CD4-positive, alpha-beta T cell (primary cell): ENCODE results near the gene PCDH17. TPM values are rescaled to one million over a fixed set of nuclear protein-coding genes. Genes with fewer than 3 reads are reported as not detected.

Experiments used
- ATAC-seq: fragments of 200-7000 bp; cut with Tn5 transposase; one replicate; pipeline ENCODE4 v1.10.0; 2022; ENCODE audit warnings: mild to moderate bottlenecking; ENCODE audit not compliant: poor library complexity
- CTCF ChIA-PET: fragments of 350-600 bp; sonication (Branson Sonifier 250); formaldehyde crosslinking; loops from one replicate; lab custom pipeline; 2021; ENCODE audit warnings: antibody characterized with exemption, inconsistent platforms; lab: Charles Lee
- POLR2A ChIA-PET: fragments of 350-600 bp; sonication (Branson Sonifier 250); formaldehyde crosslinking; loops from one replicate; lab custom pipeline; 2021; ENCODE audit warnings: antibody characterized with exemption, inconsistent platforms; lab: Charles Lee
- DNase-seq, 14 experiments: peaks; one replicate each; pipeline ENCODE4 v3.0.0-alpha.2; 2013 to 2020; ENCODE audit warnings: mixed read lengths in 2 of 14
- H3K27ac ChIP-seq, 2 donors: one replicate each; pipeline versions ENCODE4 v1.5.1 to v1.7.0; 2013; ENCODE audit warnings: low read length in 2 of 2, low read depth in 1 of 2, mild to moderate bottlenecking in 1 of 2
- H3K27me3 ChIP-seq, 2 experiments: 1 replicate in 1 of 2; 2 replicates in 1 of 2; pipeline versions ENCODE4 v1.6.1 to v1.7.0; 2013; ENCODE audit warnings: low read length in 2 of 2, control low read depth in 1 of 2, mild to moderate bottlenecking in 1 of 2, moderate library complexity in 1 of 2; ENCODE audit not compliant: insufficient read depth in 2 of 2, control insufficient read depth in 1 of 2
- H3K36me3 ChIP-seq: one replicate; pipeline ENCODE4 v1.6.1; 2013; ENCODE audit warnings: low read length, control low read depth; ENCODE audit not compliant: insufficient read depth
- H3K4me1 ChIP-seq: one replicate; pipeline ENCODE4 v1.6.1; 2013; ENCODE audit warnings: low read length, control low read depth; ENCODE audit not compliant: insufficient read depth
- H3K4me3 ChIP-seq: one replicate; pipeline ENCODE4 v1.5.1; 2013; ENCODE audit warnings: mild to moderate bottlenecking, low read length, moderate library complexity
- H3K9me3 ChIP-seq, 2 experiments: 1 replicate in 1 of 2; 2 replicates in 1 of 2; pipeline versions ENCODE4 v1.6.1 to v1.7.0; 2013; ENCODE audit warnings: low read length in 2 of 2, mild to moderate bottlenecking in 2 of 2, control low read depth in 1 of 2, moderate library complexity in 1 of 2; ENCODE audit not compliant: control insufficient read depth in 1 of 2, insufficient read depth in 1 of 2
- H3K27ac Mint-ChIP-seq: one replicate; pipeline ENCODE4 v1.8.0; 2020; ENCODE audit warnings: mixed read lengths
- H3K27me3 Mint-ChIP-seq: one replicate; pipeline ENCODE4 v1.8.0; 2021; ENCODE audit warnings: mixed read lengths
- H3K36me3 Mint-ChIP-seq: one replicate; pipeline ENCODE4 v1.8.0; 2021; ENCODE audit warnings: low read depth, mixed read lengths
- H3K4me1 Mint-ChIP-seq: one replicate; pipeline ENCODE4 v1.8.0; 2021; ENCODE audit warnings: low read depth, mixed read lengths
- H3K4me3 Mint-ChIP-seq: one replicate; pipeline ENCODE4 v1.8.0; 2020; ENCODE audit warnings: mild to moderate bottlenecking, mixed read lengths
- H3K9me3 Mint-ChIP-seq: one replicate; pipeline ENCODE4 v1.8.0; 2020; ENCODE audit warnings: mixed read lengths
- intact Hi-C, 2 experiments: fragments of 100-400 bp; cut with DNase I in 1 of 2; cut with micrococcal nuclease in 1 of 2; formaldehyde crosslinking; loops; one replicate each; pipeline versions ENCODE4 v1.15.1 to v1.9.0; 2023 to 2025; cut with DNase I, micrococcal nuclease
- total RNA-seq, 174 experiments: library from RNA in 2 of 174; stranded (reverse) in 2 of 174; gene quantifications; one replicate each; pipeline ENCODE4 v1.2.3 and lab custom pipeline; 2021 to 2026
- TF ChIP-seq, protein P1 (sequence below): fragments of 200-600 bp; IDR thresholded peaks from one replicate; pipeline ENCODE4 v1.8.0; 2022; ENCODE audit warnings: antibody characterized with exemption, mild to moderate bottlenecking

The PCDH17 gene
- total RNA-seq, 2 experiments from 2014 or later = 0.05 TPM; not detected in 1

- Histone ChIP-seq H3K4me3 (no peak overlapping the region), H3K4me1 (no peaks in the 10 kb centered on the region), H3K27me3 (no peaks in the 10 kb centered on the region), H3K27ac (no peak overlapping the region), H3K9me3 (no peaks in the 10 kb centered on the region), H3K36me3 (no peaks in the 10 kb centered on the region)
- intact Hi-C loops = no loop called here
- DNase-seq (no peak), ATAC-seq (no peak)
- no peak overlapping the region for H3K27ac Mint-ChIP-seq
- peaks cover 3% of the 10 kb centered on the region for H3K9me3 Mint-ChIP-seq
- H3K4me1 Mint-ChIP-seq = no peaks in the 10 kb centered on the region
- POLR2A ChIA-PET = no interaction called here
- TF ChIP-seq, protein P1, sequence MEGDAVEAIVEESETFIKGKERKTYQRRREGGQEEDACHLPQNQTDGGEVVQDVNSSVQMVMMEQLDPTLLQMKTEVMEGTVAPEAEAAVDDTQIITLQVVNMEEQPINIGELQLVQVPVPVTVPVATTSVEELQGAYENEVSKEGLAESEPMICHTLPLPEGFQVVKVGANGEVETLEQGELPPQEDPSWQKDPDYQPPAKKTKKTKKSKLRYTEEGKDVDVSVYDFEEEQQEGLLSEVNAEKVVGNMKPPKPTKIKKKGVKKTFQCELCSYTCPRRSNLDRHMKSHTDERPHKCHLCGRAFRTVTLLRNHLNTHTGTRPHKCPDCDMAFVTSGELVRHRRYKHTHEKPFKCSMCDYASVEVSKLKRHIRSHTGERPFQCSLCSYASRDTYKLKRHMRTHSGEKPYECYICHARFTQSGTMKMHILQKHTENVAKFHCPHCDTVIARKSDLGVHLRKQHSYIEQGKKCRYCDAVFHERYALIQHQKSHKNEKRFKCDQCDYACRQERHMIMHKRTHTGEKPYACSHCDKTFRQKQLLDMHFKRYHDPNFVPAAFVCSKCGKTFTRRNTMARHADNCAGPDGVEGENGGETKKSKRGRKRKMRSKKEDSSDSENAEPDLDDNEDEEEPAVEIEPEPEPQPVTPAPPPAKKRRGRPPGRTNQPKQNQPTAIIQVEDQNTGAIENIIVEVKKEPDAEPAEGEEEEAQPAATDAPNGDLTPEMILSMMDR = no peak
- CTCF ChIA-PET = no interaction called here
- no peak overlapping the region for H3K4me3 Mint-ChIP-seq
- no peaks in the 10 kb centered on the region for H3K36me3 Mint-ChIP-seq
- H3K27me3 Mint-ChIP-seq = no peaks in the 10 kb centered on the region
These were observed 93.1 kb downstream of the PCDH17 start for GRCh38 chr13:57724486-57725272.

- Histone ChIP-seq H3K36me3 (no peaks in the 10 kb centered on the region), H3K4me1 (no peaks in the 10 kb centered on the region), H3K9me3 (no peaks in the 10 kb centered on the region), H3K27ac (no peak overlapping the region), H3K4me3 (no peak overlapping the region), H3K27me3 (no peaks in the 10 kb centered on the region)
- no peaks in the 10 kb centered on the region for H3K27me3 Mint-ChIP-seq
- DNase-seq (no peak), ATAC-seq (no peak)
- TF ChIP-seq, protein P1 = no peak
- ChIA-PET CTCF (no interaction called here), POLR2A (no interaction called here)
- H3K36me3 Mint-ChIP-seq = no peaks in the 10 kb centered on the region
- no peak overlapping the region for H3K27ac Mint-ChIP-seq
- H3K9me3 Mint-ChIP-seq = peaks cover 3% of the 10 kb centered on the region
- H3K4me1 Mint-ChIP-seq = no peaks in the 10 kb centered on the region
- no peak overlapping the region for H3K4me3 Mint-ChIP-seq
- intact Hi-C loops = no loop called here
These were observed 93.9 kb downstream of the PCDH17 start for GRCh38 chr13:57725480-57725879.

- intact Hi-C loops = no loop called here
- ChIA-PET POLR2A (no interaction called here), CTCF (no interaction called here)
- Histone ChIP-seq H3K36me3 (no peaks in the 10 kb centered on the region), H3K4me3 (no peak overlapping the region), H3K27ac (no peak overlapping the region), H3K4me1 (no peaks in the 10 kb centered on the region), H3K27me3 (no peaks in the 10 kb centered on the region), H3K9me3 (no peaks in the 10 kb centered on the region)
- ATAC-seq = no peak
- TF ChIP-seq, protein P1 = no peak
- Mint-ChIP-seq H3K4me1 (no peaks in the 10 kb centered on the region), H3K27me3 (no peaks in the 10 kb centered on the region), H3K27ac (no peak overlapping the region), H3K4me3 (no peak overlapping the region), H3K36me3 (no peaks in the 10 kb centered on the region), H3K9me3 (peaks cover 4% of the 10 kb centered on the region)
- no peak for DNase-seq
These were observed 95.4 kb downstream of the PCDH17 start for GRCh38 chr13:57726981-57727380.
